Adipose tissue (tissue), 3 donors: ENCODE measurements around the gene MUCL3. TPM values are rescaled to one million over a fixed set of nuclear protein-coding genes. Genes with fewer than 3 reads are reported as not detected.

Experiments used
- H3K27ac ChIP-seq: one replicate; pipeline ENCODE4 v1.5.1; 2013; ENCODE audit warnings: low read depth, low read length
- WGBS, 3 donors: extraction: QIAGEN DNeasy Blood & Tissue Kit; methylation state at CpG; one replicate each; pipeline ENCODE4 v1.1.7; 2013; 5-methylcytosine and 5-hydroxymethylcytosine counted together
- polyA plus RNA-seq, 3 donors: library from polyadenylated mRNA; stranded (reverse); fragments of 200-250 nt; gene quantifications; one replicate each; pipeline ENCODE4 v1.2.3, GENCODE V29; 2013
- donor health status: healthy with polysubstance abuse.
- donor health status: Bipolar disorder and iron deficiency.
- donor health status: healthy.

Gene MUCL3
- polyA plus RNA-seq, 3 donors, result 0.08 to 8.5 (median 2.7) TPM

- WGBS, 3 donors, result 77 to 84% (median 82%) methylated on average over 6 of the region's 6 CpGs
- H3K27ac ChIP-seq, result no peak overlapping the region
These were observed 8.0 kb upstream of the MUCL3 start for GRCh38 chr6:30932665-30933365.

- WGBS, 3 donors, result 14 to 42% (median 14%) methylated on average over 3 of the region's 3 CpGs
- no peak overlapping the region for H3K27ac ChIP-seq
These were observed 5.8 kb upstream of the MUCL3 start for GRCh38 chr6:30935018-30935417.

DNA sequence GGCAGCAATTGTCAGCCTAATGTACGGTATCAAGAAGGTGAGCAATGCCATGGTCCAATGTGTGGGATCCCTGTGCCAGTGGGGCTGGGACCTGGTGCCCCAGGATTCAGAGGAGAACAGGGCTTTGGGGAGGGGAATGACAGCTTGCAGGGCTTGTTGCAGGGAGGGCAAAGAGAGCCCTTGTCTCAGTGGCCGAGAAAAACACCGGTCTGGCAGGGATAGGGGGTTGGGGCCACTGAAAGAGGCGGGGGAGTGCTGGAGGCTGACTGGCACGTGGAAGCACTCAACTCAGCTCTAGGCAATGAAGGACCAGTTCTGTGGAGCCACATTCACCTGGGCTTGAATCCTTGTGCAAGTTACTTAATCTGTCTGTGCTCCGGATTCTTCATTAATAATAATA lies 3.5 kb upstream of the MUCL3 start:
- WGBS, 3 donors, result 85% methylated on average over 6 of the region's 6 CpGs
- no peak overlapping the region for H3K27ac ChIP-seq

DNA sequence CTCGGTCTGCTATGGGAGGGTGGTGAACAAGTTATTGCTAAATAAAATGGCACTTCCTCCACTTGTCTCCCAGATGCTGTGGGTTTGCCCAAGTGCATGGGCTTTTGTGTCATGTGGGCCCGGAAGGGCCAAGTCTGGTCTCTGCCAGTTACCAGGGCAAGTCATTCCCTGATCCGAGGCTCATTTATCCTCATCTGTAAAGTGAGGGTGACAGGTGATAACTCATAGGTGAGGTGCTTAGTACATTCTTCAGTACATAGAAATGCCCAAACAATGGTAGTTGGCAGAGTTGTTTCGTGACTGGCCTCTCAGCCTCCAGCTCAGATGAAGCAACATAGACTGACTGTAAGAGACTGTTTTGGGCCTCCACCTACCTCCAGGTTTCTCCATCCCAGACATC lies 2.0 kb upstream of the MUCL3 start:
- WGBS, 3 donors, result 62 to 70% (median 63%) methylated on average over 4 of the region's 4 CpGs
- H3K27ac ChIP-seq, result no peak overlapping the region

DNA sequence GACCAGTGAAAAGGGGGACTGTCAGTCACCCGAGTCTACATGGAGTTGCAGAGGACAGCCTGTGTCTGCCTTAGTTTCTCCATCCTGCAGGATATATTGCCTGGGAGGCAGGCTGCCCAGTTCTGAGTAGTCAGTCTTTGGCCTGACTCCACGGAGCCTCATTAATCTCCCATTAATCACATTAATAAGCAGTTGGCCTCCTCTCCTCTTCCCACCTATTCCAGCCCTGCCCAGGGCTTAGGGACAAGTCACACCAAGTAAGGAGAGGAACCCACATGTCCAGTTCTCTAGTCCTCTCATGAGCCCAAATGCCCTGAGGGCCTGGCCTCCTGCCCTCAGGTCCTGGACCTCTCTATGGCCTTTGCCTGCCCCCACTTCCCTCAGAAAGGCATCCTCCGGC lies 1.3 kb upstream of the MUCL3 start:
- no peak overlapping the region for H3K27ac ChIP-seq
- WGBS, 3 donors, result 42 to 59% (median 51%) methylated on average over 3 of the region's 3 CpGs

DNA sequence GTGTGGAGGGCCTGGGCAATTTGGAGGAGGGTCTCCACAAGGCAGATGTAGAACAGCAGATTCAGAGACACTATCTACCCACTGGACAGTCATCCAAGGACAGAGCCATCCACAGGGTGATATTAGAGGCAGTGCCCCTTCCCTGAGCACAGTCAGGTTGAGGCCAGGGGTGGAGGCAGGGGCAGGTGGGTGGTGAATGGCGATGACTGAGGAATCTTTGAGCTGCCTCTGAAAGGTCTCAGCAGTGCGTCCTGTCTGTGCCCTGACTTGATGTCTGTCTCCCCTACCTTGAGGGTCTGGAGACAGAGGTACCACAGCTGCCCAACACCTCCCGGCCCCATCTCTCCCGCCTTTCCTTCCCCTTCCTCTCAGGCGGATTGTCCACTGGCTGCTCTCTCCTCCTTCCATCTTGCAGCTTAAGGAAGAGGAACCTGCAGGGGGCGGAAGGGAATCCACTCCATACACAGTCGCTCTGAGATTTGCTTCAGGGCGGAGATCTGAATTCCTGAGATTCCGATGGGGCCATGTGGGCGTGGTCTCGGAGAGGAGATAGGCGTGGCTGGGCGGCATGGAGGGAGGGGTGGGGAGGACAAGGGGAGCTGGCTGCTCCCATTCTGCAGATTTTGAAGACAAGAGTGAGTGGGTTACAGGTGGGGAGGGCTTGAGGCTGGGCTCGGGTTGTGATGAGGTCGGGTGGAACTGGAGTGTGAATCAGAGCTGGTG lies 1.7 kb downstream of the MUCL3 start:
- whole genome bisulfite sequencing, 3 donors, result 12 to 15% (median 12%) methylated on average over 14 to 15 of the region's 15 CpGs
- H3K27ac ChIP-seq, result no peak overlapping the region

DNA sequence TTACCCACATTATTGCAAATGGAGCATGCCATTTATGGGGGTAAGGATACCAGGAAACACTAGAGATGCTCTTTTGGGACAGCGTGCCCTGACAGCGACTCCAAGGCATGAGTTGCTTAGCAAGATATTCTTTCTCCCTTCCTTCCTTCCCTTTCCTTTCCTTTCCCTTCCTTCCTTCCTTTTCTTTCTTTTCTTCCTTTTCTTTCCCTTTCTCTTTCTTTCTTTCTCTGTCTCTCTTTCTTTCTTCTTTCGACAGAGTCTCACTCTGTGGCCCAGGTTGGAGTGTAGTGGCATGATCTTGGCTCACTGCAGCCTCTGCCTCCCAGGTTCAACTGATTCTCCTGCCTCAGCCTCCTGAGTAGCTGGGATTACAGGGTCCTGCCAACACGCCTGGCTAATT lies 3.3 kb downstream of the MUCL3 start:
- no peak overlapping the region for H3K27ac ChIP-seq
- WGBS, 3 donors, result 88 to 91% (median 90%) methylated on average over 4 of the region's 4 CpGs

- no peak overlapping the region for H3K27ac ChIP-seq
- WGBS, 3 donors, result 87 to 93% (median 89%) methylated on average over 5 of the region's 5 CpGs
These were observed 4.5 kb downstream of the MUCL3 start for GRCh38 chr6:30945281-30945680.

- WGBS, 3 donors, result 75 to 80% (median 80%) methylated on average over 4 of the region's 4 CpGs
- H3K27ac ChIP-seq, result no peak overlapping the region
These were observed 6.5 kb downstream of the MUCL3 start for GRCh38 chr6:30947231-30947630.

DNA sequence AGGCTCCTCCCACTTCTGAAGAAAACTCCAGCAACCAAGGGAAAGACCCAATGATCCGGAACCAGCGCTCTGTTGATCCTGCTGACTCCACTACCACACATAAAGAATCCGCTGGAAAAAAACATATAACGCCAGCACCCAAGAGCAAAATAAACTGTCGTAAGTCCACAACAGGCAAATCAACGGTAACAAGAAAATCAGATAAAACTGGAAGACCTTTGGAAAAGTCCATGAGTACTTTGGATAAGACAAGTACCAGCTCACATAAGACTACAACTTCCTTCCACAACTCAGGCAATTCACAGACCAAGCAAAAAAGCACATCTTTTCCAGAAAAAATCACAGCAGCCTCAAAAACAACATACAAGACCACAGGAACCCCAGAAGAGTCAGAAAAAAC lies 8.0 kb downstream of the MUCL3 start:
- WGBS, 3 donors, result 88 to 98% (median 93%) methylated on average over 6 of the region's 6 CpGs
- no peak overlapping the region for H3K27ac ChIP-seq

- H3K27ac ChIP-seq, result no peak overlapping the region
- 75 to 89% (median 89%) methylated on average over 5 of the region's 5 CpGs for WGBS, 3 donors
These were observed 11.2 kb downstream of the MUCL3 start for GRCh38 chr6:30951907-30952469.

DNA sequence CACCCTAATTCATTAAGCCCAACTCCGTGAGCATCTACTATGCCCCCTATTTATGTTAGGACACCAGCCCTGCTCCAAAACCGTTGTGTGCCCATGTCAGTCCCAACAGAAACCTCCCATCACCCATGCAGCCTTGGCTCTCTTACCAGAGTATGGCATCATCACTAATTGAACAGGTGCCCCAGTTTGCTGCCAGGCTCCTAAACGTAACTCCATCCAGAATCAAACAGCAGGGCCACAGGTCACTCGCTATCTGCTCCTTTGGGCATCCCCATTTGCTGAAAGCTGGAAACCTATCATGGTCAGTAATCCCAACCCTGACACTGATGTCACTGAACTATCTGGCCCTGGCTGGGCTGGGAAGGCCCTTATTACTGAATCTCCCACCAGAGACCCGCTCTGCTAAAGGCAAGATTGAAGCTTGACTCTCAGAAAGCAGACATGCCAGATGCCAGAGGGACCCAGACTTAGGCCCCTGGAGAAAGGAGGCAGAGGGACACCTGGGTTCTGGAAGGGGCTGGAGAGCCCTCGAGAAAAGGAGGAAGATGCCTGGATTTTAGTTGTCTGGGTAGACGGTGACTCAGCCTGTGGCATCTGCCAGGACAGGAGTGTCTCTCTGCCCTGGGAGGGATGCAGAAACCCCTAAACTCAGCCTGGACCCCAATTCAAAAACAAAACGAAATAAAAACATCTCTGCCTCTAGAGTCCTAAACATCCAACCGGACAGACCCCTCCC lies 14.0 kb downstream of the MUCL3 start:
- WGBS, 3 donors, result 61 to 66% (median 63%) methylated on average over 9 of the region's 9 CpGs

DNA sequence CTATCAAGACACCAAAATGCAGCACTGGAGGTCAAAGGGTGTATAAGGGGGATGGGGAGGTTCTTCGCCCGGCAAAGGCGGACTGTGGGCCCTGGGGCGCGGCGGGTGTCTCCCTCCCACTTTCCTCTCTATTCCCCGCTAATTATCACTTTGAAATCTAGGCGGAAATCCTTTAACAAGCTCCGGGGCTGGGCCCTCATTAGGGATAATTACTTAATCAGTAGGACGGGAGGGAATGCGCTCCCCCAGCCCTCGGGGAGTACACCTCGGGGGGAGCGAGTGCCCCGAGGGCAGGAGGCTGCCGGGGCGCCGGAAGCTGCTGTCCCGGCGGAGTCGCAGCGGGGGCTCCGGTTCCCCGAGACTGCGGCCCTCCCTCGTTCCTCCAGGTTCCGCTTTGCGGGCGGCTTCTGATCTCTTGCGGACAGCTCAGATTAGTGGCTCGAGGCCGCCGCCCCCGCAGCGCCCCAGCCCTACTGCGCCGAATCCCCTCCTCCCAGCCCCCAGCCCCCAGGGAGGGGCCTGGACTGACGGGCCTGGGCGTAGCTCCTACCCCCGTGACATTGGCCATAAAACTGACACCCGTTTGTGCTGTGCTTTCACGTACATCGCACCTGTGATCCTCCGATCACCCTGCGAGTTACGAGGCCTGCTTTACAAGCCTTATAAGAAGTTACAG lies 14.7 kb downstream of the MUCL3 start:
- no peak overlapping the region for H3K27ac ChIP-seq
- WGBS, 3 donors, result 3 to 12% (median 4%) methylated on average over 38 to 46 of the region's 46 CpGs

More for the DNA sequence above, 14.0 kb downstream of the MUCL3 start:
- no peak overlapping the region for H3K27ac ChIP-seq

DNA sequence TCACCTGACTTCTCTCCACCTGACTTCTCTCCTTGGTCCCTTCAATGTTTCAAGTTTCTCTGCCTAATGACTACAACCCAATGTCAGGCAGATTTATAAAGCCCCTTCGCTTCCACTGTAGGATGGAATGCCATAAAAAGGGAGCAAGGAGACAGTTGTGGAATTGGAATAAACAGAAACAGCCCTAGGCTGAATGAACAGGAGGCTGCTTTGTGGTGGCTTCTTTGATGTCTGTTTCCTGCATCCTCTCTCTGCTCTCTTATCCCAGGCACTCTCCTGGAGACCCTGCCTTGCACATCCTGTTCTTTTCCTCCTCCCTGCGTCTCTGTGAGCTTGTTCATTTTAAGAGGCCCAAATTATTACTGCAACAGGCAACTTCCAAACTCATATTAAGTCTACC lies 16.9 kb downstream of the MUCL3 start:
- 72 to 86% (median 81%) methylated on average over 2 of the region's 2 CpGs for WGBS, 3 donors
- no peak overlapping the region for H3K27ac ChIP-seq

DNA sequence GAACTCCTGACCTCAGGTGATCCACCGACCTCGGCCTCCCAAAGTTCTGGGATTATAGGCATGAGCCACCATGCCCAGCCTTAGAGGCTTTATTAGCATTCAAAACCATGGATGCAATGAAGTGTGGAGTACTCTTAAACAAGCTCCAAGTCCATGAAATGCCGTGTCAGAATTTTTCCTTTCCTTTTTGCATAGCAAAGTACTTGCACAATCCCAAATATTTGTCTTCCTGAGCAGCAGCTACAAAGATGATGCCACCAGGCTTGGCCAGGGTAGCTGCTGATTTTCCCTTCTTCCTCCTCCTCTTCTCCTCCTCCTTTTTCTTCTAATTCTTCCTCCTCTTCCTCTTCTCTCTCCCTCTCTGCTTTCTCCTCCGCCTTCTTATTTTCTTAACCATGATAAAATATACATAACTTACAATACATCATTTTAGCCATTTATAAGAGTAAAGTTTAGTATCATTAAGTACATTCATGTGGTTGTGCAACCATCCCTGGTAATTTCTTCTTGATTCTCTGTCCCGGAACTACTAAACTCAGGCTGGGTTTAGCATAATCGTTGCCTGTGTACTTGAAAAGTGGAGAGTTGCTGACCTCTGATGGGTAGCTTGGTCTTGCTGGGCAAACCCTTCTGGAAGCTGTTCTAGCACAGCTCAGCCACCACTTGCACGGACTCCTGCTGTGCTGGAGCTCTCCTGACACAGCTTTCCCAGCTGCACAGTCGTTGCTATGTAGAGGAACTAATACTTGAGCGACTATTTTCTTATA lies 20.3 kb downstream of the MUCL3 start:
- WGBS, 3 donors, result 68 to 80% (median 70%) methylated on average over 9 of the region's 9 CpGs

GRCh38 chr6:30962716-30963115 lies 21.9 kb downstream of the MUCL3 start:
- no peak overlapping the region for H3K27ac ChIP-seq

More for the DNA sequence above, 20.3 kb downstream of the MUCL3 start:
- H3K27ac ChIP-seq, result no peak overlapping the region

- no peak overlapping the region for H3K27ac ChIP-seq
- 63 to 73% (median 68%) methylated on average over 6 of the region's 6 CpGs for WGBS, 3 donors
These were observed 22.9 kb downstream of the MUCL3 start for GRCh38 chr6:30963641-30964040.

DNA sequence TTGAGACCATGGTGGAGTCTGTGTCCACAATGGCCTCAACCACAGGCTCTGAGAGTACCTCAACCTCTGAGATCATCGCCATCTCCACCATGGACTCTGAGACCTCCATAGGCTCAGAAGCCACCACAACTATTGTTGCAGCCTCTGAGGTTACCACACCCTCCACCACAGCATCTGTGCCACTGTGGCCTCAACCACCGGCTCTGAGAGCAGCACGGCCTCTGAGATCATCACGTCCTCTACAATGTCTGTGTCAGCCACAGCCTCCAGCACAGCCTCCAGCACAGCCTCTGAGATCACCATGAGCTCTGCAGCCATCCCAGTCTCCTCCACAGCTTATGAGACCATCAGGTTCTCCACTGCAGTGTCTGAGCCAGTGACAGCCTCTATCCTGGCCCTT lies 23.3 kb downstream of the MUCL3 start:
- 74 to 84% (median 80%) methylated on average over 4 of the region's 4 CpGs for WGBS, 3 donors
- H3K27ac ChIP-seq, result no peak overlapping the region
